ENCODE data around the gene CTH.
"Not testable (repeated sequence)": the region's sequence is repeated elsewhere in the genome, so short reads cannot be mapped to it uniquely, and the experiment has no call there.

GRCh38 chr1:70373580-70373979, 37.5 kb upstream of the CTH start:
- not testable (repeated sequence) for TF ChIP-seq CTCF (IDR thresholded peaks at IDR 0.05; ENCODE audit: low read depth, low read length, poor library complexity, severe bottlenecking); EZH2phosphoT487 (IDR thresholded peaks at IDR 0.05; ENCODE audit: borderline replicate concordance, low read length)

All from DOHH2 (cell line).